Thyroid gland (tissue), 4 donors: ENCODE data around the gene WDR90. TPM values are rescaled to one million over a fixed set of nuclear protein-coding genes. Genes with fewer than 3 reads are reported as not detected.

Experiments
- DNase-seq, 2 donors: peaks; one replicate each; pipeline ENCODE4 v3.0.0-alpha.2; 2019
- H3K27ac ChIP-seq, 3 donors: fragments of 200-600 bp; sonication (generic); 1 replicate in 2 of 3; 2 replicates in 1 of 3; pipeline ENCODE4 v1.5.1; 2016 to 2019; ENCODE audit warnings: mild to moderate bottlenecking in 1 of 3, moderate library complexity in 1 of 3
- H3K27me3 ChIP-seq: fragments of 200-600 bp; sonication (generic); one replicate; pipeline ENCODE4 v1.5.1; 2019
- H3K36me3 ChIP-seq, 2 donors: fragments of 200-600 bp; sonication (generic); one replicate each; pipeline ENCODE4 v1.5.1; 2016 to 2019
- H3K4me1 ChIP-seq, 2 donors: fragments of 200-600 bp; sonication (generic); one replicate each; pipeline ENCODE4 v1.5.1; 2017 to 2019
- H3K4me3 ChIP-seq, 3 donors: fragments of 200-600 bp; sonication (generic); replicated peaks in 1 of 3; 1 replicate in 2 of 3; 2 replicates in 1 of 3; pipeline ENCODE4 v1.5.1; 2016; ENCODE audit warnings: mild to moderate bottlenecking in 1 of 3
- H3K9me3 ChIP-seq: fragments of 200-600 bp; sonication (generic); one replicate; pipeline ENCODE4 v1.5.1; 2017
- POLR2A ChIP-seq, 2 donors: fragments of 450-650 bp; IDR thresholded peaks; one replicate each; pipeline ENCODE4 v1.6.1; 2017; ENCODE audit warnings: antibody characterized with exemption in 2 of 2, mild to moderate bottlenecking in 2 of 2, moderate library complexity in 1 of 2
- WGBS, 2 donors: methylation state at CpG; one replicate each; pipeline ENCODE4 v1.1.5; 2017; 5-methylcytosine and 5-hydroxymethylcytosine counted together
- intact Hi-C: fragments of 100-400 bp; cut with DNase I; formaldehyde crosslinking; loops from one replicate; pipeline ENCODE4 v1.15.1; 2023
- total RNA-seq, 4 donors: library from RNA; depleted of rRNA; stranded (reverse); fragments of >200 nt; gene quantifications; one replicate each; pipeline ENCODE4 v1.2.3, GENCODE V29; 2016
- TF ChIP-seq, protein P1 (sequence below), 6 experiments: fragments of 200-600 bp in 3 of 6; fragments of 450-650 bp in 3 of 6; sonication (generic) in 3 of 6; IDR thresholded peaks; one replicate each; pipeline ENCODE4 v1.5.1; 2016 to 2019; ENCODE audit warnings: antibody characterized with exemption in 6 of 6, mild to moderate bottlenecking in 2 of 6, inconsistent platforms in 1 of 6, moderate library complexity in 1 of 6

The WDR90 gene
- total RNA-seq = 10 to 100 TPM; 23.6 to 56.0 (median 34.3) TPM

GRCh38 chr16:648781-649589, at the start of gene WDR90:
WDR90 (plus strand) TSS chr16:649365; CDS start chr16:649417, 52 bp downstream.
- 0 to 3% methylated on average over 1 to 6 of the region's 91 CpGs for WGBS, 2 donors
- peaks cover 40 to 52% of the 10 kb centered on the region in 2 donors for H3K4me1 ChIP-seq
- peak; percentile 93 for DNase-seq
- intact Hi-C loops = no loop called here
- no peaks in the 10 kb centered on the region for H3K27me3 ChIP-seq
- TF ChIP-seq, protein P1, sequence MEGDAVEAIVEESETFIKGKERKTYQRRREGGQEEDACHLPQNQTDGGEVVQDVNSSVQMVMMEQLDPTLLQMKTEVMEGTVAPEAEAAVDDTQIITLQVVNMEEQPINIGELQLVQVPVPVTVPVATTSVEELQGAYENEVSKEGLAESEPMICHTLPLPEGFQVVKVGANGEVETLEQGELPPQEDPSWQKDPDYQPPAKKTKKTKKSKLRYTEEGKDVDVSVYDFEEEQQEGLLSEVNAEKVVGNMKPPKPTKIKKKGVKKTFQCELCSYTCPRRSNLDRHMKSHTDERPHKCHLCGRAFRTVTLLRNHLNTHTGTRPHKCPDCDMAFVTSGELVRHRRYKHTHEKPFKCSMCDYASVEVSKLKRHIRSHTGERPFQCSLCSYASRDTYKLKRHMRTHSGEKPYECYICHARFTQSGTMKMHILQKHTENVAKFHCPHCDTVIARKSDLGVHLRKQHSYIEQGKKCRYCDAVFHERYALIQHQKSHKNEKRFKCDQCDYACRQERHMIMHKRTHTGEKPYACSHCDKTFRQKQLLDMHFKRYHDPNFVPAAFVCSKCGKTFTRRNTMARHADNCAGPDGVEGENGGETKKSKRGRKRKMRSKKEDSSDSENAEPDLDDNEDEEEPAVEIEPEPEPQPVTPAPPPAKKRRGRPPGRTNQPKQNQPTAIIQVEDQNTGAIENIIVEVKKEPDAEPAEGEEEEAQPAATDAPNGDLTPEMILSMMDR (IDR thresholded peaks at IDR 0.05) = no peak
- TF ChIP-seq POLR2A (IDR thresholded peaks at IDR 0.05) = peak; percentile 8 to 56
- H3K27ac ChIP-seq = peak within 1 kb of the TSS; percentile 71 to 92 (median 91)
- no peaks in the 10 kb centered on the region for H3K9me3 ChIP-seq
- H3K36me3 ChIP-seq = peaks cover 0 to 8% of the 10 kb centered on the region in 2 donors
- H3K4me3 ChIP-seq = peak within 1 kb of the TSS; percentile 73 to 98 (median 77)

GRCh38 chr16:600781-601180, 48.4 kb upstream of the WDR90 start:
- no peaks in the 10 kb centered on the region for H3K36me3 ChIP-seq
- no peaks in the 10 kb centered on the region for H3K9me3 ChIP-seq
- H3K4me1 ChIP-seq = no peaks in the 10 kb centered on the region
- DNase-seq = no peak
- no peak for TF ChIP-seq POLR2A (IDR thresholded peaks at IDR 0.05)
- TF ChIP-seq, protein P1 (IDR thresholded peaks at IDR 0.05) = no peak
- no peak overlapping the region for H3K4me3 ChIP-seq
- intact Hi-C loops = no loop called here
- no peak overlapping the region for H3K27ac ChIP-seq
- 75 to 76% methylated on average over 7 of the region's 7 CpGs for WGBS, 2 donors
- H3K27me3 ChIP-seq = no peaks in the 10 kb centered on the region

GRCh38 chr16:603933-604332, 45.2 kb upstream of the WDR90 start:
- Histone ChIP-seq H3K9me3 (no peaks in the 10 kb centered on the region), H3K36me3 (no peaks in the 10 kb centered on the region), H3K27ac (no peak overlapping the region), H3K27me3 (no peaks in the 10 kb centered on the region), H3K4me1 (no peaks in the 10 kb centered on the region), H3K4me3 (no peak overlapping the region)
- WGBS, 2 donors = 85 to 93% methylated on average over 5 of the region's 5 CpGs
- intact Hi-C loops = no loop called here
- TF ChIP-seq, protein P1 (IDR thresholded peaks at IDR 0.05) = no peak
- TF ChIP-seq POLR2A (IDR thresholded peaks at IDR 0.05) = no peak
- no peak for DNase-seq

- WGBS, 2 donors = 95 to 96% methylated on average over 11 to 22 of the region's 22 CpGs
- intact Hi-C loops = no loop called here
Measured at GRCh38 chr16:606656-607307, 42.4 kb upstream of the WDR90 start.

More at GRCh38 chr16:606656-607307, 42.4 kb upstream of the WDR90 start:
- Histone ChIP-seq H3K27ac (no peak overlapping the region), H3K27me3 (no peaks in the 10 kb centered on the region), H3K4me3 (no peak overlapping the region), H3K4me1 (peaks cover 0 to 8% of the 10 kb centered on the region in 2 donors), H3K9me3 (no peaks in the 10 kb centered on the region), H3K36me3 (no peaks in the 10 kb centered on the region)
- no peak for DNase-seq
- TF ChIP-seq, protein P1 (IDR thresholded peaks at IDR 0.05) = no peak
- TF ChIP-seq POLR2A (IDR thresholded peaks at IDR 0.05) = no peak
